KG1 (cell line): ENCODE measurements around the gene SYNGR2.

Experiments used
- DNase-seq: peaks from one replicate; lab custom pipeline; 2025; lab: John Stamatoyannopoulos, UW

SYNGR2 gene

DNA sequence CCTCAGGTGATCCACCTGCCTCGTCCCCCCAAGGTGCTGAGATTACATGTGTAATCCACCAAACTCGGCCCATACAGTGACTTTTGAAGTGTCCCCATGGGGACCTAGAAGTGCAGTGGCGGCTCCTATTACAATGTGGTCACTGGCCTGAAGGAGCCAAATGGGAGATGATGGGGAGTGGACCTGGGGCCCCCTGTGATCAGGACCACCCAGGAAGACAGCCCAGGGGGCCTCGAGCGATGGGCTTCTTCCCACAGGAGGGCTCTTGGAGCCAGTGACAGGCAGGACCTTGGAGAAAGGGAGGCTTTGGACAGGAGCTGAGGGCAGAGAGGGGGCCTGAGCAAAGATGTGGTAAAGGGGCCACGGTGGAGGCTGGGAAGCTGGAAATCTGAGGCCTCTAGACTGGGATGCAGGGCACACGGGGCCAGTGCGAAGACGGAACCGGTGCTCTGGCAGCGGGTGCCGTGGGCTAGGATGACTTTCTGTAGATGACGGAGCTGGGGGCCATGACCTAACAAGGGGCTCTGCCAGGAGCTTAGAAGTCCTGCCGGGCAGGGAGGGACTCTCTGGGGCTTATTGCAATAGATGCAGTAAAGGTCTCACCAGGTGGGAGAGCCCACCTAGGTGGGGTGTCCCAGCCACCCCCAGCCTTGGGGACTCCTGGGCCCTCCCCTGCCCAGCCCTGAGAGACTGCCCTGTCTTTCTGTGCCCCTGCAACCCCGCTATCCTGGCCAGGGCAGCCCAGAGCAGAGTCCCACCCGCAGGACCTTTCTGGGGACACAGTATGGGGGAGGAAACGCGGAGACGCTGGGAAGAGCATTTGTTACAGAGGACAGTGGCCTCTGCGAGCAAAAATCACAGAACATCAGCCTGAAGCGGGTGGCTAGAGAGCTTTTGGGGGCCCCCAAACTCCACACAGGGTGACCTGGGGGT is 24.9 kb upstream of the SYNGR2 start:
- no peak for DNase-seq

DNA sequence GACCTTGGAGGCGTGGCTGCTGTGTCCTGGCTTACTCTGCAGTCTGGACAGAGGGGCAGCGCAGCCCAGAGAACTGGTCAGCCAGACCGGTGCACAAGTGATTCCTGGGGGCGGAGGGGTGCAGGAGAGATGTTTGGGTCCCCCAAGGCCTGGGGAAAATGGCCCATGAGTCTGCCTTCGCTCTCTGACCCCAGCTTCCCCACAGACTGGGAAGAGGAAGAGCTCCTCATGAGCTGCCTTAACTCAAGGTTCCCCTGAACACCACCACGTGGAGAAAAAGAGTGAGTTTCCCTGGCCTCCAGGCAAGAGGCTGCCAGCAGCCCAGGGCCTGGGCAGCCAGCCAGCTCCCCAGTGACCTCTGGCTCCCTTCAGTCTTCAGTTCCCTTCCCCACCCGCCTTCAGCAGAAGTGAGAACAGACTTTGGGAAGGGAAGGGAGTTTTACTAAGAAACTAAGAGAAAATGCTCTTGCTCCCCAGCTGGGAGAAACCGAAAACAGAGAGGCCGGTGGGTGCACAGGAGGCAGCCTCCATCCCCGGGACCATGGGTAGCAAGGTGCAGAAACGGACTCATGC is 24.1 kb upstream of the SYNGR2 start:
- peak; percentile 44 for DNase-seq

DNA sequence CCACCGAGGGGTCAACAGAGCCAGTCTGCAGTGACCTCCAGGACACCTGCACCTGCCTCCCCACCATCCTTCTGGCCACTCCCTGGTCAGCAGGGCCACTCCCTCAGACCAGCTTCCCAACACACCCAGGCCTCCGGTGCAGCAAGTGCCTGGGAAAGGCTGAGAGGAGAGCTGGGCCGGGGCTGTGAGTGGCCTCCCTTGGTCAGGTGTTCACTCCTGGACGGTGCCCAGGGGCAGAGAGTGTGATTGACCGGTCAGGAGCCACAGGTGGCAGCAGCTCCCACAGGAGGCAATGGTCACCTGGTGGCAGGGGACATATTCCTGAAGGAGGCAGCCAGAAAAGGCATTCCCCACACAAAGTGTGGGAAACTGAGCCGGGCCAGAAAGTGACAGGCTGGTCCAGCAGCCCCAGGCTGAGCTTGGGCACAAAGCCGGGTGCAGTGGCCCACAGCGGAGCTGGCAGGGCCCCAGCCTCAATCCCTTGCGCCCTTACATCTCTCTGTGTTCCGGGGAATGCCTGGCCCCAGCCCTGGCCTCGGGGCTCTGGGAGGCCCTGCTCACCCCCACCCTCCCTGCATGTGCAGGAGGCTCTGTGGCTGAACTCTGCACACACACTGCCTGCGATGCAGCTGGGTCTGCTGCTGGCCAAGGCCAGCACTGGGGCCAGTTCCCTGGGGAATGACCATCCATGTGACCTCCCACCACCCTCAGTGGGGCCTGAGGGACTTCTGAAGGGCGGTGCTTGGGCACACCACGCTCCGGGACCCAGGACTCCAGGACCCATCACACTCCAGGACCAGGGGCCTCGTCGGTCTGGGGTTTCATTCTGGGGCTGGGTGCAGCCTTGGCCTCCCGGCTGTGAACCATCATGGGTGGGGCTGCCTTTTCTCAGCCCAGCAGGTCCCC is 23.4 kb upstream of the SYNGR2 start:
- no peak for DNase-seq

DNA sequence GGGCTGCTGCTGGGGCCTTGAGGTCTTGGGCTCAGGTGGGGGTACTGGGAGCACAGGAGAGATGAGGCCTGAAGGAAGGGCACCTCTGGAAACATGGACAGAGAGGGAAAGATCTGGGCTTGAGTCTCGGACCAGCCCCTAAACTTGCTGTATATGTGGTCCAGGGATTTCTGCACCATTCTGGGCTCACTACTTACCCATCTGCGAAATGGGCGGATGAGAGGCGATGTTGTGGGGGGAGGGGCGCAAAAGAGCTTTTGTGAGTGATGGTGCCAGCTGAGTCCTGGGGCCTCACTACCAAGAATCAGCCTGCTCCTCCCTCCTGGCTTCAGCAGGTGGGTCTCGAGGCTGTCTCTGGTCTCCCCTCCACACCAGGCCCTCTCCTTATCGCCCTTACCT is 21.9 kb upstream of the SYNGR2 start:
- no peak for DNase-seq

DNA sequence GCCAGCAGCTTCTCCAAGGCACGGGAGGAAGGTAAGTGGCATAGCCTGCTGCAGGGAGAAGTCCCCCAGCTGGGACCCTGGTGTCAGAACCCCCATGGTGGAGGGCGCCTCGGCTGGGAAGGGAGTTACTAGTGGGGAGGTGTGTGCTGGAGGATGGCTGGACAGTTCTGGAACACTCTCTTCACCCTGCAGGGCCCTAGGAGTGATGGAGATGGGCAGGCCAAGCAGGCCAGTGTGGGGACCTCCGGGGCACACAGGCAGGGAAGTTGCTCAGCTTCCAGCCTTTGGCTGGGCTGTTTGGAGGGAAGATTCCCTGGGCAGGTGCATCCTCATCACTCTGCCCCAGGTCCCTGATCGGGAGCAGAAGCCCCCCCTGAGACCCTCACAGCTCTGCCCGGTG is 21.5 kb upstream of the SYNGR2 start:
- no peak for DNase-seq

DNA sequence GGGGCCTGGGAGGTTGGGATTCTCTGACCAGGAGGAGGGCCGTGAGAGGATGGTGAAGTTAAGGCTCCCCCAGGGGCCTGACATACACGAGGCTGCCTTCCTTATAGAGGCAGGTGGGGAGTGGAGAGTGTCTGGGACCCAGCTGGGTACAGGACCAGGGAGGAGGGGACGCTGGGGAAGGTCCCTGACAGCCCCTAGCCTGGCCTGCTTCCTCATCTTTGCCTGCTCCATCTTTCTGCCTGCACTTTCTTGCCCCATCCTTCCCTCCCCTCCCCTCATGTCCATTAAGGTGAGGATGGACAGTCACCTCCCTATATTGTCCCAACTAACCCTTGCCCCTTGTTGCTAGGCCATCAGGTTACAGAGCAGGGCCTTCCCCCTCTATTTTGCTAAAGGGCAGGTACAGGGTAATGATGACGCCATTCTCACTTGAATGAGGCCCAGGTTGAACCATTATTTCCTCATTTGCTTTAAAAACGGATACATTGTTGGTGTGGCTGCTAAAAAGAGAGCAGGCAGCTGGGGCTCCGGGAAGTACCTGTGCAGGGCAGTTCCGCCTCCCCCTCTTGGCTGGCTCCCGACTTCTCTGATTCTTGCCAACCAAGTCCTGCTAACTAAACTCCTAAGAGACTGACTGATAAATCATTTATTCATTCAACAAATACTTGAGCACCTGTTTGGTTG is 20.9 kb upstream of the SYNGR2 start:
- no peak for DNase-seq

DNA sequence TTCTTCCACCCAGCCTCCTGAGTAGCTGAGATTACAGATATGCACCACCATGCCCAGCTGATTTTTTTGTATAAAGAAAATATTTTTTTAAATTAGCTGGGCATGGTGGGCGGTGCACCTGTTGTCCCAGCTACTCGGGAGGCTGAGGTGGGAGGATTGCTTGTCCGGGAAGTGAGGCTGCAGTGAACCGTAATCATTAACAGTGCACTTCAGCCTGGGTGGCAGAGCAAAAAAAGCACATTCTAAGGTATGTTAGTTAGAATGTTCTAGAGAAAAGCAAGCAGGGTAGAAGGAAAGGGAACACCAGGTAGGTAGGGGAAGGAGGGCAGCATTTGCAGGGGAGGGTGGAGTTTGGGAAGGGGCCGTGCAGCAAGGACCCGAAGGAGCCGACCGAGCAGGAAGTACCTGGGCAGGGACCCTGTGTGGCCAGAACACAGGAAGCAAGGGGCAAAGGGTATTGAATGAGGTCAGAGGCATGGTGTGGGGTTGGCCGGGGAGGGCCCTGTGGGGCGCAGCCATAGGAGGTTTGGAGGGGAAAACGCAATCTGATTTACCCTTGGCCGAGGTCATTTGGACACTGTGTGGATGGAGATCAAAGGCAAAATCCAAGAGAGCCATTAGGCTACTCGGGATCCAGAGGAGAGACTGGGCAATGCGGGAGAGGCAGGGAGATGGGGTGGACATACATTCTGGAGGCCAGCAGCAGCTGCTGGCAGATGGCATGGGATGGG is 19.9 kb upstream of the SYNGR2 start:
- DNase-seq = no peak

DNA sequence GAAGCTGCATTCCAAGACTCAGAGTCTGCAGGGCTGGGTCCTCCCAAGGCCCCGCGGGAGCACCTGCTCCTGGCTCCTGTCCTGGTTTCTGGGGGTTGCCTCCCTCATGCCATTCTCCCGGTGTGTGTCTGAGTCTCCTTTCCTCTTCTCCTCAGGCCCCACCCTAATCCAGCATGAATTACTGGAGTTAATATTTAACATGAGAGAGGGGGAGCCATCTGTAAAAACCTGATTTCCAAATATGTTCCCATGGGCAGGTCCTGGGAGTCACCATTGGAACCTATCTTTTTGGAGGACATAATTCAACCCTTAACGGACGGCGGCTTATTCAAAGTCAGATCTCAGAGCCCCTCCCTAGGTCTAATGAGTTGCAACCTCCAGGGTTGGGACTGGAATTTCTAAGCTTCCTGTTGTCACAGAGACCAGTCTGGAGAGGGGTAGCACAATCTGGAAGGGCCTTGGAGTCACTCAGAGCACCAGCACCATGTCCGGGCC is 16.8 kb upstream of the SYNGR2 start:
- no peak for DNase-seq

DNA sequence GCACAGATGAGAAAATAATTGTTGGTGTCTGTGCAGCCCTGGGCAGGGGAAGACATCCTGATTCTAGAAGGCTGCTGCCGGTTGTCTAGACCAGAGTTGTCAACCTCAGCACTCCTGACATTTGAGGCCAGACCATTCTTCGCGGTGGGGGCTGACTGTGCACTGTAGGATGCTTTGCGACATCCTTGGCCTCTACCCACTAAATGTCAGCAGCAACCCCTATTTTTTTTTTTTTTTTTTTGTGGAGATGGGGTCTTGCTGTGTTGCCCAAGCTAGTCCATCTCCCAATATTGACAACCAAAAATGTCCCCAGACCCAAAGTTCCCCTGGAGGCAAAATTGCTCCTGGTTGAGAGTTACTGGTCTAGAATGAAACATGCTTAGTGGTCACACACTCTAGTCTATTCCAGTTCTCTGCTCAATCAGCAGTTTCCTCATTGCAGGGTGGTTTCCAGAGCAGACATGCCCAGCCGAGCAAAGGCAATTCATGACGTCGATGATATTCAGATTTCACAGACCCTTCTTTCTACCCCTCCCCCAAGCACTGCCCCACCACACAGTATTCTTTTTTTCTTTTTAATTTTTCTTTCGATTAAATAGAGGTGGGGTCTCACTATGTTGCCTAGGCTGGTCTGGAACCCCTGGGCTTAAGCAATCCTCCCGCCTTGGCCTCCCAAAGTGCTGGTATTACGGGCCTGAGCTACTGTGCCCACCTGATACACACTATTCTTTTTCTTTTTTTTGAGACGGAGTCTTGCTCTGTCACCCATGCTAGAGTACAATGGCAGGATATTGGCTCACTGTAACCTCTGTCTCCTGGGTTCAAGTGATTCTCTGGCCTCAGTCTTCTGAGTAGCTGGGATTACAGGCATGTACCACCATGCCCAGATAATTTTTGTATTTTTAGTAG is 13.2 kb upstream of the SYNGR2 start:
- no peak for DNase-seq

DNA sequence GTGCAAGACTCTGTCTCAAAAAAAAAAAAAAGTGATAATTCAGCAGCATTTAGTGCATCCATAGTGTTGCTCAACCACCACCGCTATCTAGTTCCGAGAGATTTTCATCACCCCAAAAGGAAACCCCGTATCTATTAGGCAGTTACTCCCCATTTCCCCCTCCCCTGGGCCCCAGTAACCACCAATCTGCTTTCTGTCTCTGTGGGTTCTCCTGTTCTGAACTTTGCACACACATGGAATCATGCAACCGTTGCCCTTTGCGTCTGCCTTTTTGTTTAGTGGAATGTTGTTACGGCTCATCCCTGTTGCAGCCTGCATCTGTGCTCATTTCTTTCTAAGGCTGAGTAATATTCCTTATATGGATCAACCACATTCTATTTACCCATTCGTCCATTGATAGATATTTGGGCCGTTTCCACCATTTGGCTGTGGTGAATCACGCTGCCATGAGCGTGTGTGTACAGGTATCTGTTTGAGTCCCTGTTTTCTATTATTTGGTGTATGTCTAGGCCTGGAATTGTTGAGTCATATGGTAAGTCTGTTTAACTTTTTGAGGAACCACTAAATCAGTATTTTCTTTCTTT is 8.7 kb upstream of the SYNGR2 start:
- DNase-seq = no peak

DNA sequence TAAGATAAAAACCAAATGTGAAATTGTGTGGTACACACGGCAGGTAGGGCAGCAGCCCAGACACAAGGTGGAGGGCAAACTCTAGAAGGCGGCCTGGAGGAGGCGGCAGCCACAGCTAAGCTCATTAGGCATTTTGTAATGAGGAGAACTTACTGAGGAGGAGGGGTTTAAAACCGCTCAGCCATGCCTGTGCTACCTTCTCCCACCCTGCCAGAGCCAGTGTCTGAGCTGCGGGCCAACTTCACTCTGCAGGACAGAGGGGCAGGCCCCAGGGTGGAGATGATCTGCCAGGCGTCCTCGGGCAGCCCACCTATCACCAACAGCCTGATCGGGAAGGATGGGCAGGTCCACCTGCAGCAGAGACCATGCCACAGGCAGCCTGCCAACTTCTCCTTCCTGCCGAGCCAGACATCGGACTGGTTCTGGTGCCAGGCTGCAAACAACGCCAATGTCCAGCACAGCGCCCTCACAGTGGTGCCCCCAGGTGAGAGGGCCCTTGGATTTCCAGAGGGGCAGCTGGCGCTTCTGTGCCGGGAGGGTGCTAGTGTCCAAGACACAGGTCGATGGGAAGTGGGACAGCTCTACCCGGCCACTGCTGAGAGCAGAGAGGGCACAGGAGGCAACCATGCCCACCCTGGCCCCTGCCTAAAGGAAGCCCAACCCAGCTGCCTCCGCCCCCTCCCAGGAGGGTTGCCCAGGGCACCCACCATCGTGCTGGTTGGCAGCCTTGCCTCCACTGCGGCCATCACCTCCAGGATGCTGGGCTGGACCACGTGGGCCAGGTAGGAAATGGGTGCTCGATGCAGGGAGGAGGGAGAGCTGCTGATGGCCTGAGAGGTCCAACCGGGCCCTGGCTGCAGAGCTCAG is 4.3 kb upstream of the SYNGR2 start:
- DNase-seq = no peak

DNA sequence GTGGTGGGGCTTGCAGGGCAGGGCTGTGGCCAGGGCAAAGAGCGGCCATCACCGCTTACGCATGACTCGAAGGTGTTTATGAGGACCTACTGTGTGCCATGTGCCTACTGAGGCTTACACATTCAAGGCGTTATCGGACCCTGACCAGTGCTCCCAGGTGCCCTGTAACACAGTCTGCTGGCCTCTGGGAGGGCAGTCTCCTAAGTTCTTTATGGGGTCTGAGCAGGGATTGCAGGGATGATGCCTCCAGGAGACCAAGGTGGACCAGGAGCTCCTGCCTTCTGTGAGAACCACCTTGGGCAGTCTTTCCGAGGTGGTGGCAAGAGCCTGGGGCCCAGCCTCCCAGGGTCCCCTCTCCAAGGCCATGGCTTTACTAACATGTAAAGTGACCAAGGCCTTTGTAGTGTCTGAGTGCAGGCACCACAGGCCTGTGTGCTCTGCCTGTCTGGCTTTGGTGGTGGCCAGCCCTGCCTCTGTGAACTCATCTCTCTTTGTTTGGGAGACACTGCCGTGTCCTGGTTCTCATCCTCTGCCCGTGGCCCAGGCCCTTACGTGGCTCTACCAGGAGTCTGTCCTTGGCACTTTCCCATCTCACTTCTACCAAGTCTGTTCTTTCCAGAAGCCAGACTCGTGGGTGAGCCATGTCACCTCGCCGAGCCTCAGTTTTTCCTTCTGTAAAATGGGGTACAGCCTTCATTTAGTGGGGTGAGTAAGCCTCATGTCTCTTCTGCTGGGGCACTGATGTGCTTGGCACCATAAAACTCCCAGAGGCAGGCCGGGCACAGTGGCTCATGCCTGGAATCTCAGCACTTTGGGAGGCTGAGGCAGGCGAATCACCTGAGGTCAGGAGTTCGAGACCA is 3.4 kb upstream of the SYNGR2 start:
- DNase-seq = no peak

DNA sequence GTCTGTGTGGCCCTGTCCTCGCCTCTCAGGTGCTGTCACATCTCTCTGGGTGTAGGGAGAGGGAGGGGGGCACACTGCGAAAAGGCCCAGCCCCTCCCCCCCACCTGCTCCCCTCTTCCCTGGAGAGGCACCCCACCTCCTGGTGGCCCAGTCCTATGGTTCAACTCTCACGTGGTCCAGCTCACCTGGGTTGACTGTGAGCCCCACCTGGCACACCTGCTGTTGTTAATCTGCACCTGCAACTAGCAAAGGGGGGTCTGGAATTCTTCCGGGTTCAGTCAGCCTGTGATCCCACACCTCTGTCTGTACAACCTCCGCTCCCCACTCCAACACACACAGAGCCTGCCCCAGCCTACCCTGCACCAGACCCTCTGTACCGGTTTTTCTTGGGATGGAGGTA is 2.0 kb upstream of the SYNGR2 start:
- no peak for DNase-seq

DNA sequence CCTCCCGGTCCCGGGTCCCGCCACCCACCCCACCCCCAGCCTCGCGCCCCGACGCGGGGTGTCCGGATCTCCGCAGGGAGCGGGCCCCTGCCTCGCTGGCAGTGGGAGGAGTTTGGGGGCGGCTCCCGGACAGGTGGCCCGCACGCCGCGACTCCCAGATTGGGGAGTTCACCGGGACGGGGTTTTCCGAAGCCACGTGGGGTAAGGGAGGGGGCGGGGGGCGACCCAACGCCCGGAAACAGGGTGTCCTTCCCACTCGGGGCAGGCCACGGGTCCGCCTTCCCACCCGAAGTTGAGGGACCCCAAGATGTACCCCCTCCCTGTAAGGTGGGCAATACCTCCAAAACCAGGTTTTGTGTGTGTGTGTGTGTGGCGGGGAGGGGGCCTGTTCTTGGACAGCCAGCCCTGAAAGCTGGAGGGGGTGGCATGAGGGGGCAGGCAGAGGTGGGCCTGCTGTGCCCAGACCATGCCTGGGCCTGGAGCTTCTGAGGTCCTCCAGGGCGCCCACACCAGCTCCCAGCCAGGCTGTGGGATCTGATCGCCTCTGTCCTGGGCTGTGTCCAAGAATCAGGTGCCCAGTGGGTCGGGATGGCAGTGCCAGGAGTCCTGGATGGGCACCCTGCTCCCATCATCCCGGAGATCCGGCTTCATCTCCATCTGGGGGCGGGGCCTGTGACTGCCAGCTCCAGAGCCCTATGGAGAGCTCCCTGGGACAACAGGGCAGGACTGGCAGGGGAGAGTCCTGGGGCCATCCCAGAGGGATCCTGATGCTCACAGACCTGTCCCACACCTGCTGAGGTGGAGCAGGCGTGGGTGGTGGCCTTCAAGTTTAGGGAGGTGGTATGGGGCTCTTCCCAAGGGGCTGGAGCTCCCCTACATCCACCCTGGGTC is 767 bp downstream of the SYNGR2 start:
- no peak for DNase-seq

DNA sequence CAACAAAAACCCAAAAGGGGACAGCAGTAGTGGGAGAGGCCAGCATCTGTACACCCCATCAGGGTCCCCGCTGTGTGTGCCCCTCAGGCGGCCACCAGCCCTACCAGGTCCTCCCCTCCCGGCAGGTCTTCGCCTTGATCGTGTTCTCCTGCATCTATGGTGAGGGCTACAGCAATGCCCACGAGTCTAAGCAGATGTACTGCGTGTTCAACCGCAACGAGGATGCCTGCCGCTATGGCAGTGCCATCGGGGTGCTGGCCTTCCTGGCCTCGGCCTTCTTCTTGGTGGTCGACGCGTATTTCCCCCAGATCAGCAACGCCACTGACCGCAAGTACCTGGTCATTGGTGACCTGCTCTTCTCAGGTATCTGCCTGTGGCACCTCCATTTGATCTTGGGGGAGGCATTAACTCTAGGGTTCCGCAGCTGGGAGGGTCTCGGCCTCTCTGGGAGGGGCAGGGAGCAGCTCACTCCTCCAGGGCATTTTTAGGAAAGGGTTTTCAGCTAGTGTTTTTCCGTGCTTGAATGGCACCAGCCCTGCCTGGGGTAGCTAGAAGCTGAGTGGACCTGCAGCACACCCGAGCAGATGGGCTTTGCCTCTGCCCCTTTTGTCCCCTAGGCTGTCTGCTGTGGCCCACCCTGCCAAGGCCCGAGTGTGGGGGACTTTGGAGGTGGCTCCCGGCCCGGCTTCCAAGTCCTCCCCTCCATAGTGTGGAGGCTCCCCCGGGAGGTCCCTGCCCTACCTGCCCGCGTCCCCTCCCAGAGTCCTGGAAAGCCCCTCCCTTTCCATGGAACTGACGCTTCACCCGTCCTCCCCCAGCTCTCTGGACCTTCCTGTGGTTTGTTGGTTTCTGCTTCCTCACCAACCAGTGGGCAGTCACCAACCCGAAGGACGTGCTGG is 2.6 kb downstream of the SYNGR2 start:
- no peak for DNase-seq
